ENCODE results near the gene GJD4.

DNA sequence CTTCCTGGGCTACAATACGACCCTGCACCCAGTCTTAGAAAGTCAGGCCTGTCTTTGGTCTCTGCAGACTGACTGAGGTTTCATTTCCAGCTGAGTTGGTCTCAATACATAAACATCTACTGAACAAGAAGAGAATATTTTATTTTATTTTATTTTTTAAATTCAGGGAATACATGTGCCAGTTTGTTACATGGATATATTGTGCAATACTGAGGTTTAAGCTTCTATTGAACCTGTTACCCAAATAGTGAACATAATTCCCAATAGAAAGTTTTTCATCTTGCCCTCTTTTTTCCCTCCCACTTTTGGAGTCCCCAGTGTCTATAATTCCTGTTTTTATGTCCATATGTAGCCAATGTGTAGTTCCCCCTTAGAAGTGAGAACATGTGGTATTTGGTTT lies 26.3 kb downstream of the GJD4 start:
- TF ChIP-seq, protein P1, sequence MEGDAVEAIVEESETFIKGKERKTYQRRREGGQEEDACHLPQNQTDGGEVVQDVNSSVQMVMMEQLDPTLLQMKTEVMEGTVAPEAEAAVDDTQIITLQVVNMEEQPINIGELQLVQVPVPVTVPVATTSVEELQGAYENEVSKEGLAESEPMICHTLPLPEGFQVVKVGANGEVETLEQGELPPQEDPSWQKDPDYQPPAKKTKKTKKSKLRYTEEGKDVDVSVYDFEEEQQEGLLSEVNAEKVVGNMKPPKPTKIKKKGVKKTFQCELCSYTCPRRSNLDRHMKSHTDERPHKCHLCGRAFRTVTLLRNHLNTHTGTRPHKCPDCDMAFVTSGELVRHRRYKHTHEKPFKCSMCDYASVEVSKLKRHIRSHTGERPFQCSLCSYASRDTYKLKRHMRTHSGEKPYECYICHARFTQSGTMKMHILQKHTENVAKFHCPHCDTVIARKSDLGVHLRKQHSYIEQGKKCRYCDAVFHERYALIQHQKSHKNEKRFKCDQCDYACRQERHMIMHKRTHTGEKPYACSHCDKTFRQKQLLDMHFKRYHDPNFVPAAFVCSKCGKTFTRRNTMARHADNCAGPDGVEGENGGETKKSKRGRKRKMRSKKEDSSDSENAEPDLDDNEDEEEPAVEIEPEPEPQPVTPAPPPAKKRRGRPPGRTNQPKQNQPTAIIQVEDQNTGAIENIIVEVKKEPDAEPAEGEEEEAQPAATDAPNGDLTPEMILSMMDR (IDR thresholded peaks at IDR 0.05): no peak
- TF ChIP-seq POLR2A (IDR thresholded peaks at IDR 0.05): no peak

Data from lower leg skin (tissue), 3 donors.